ENCODE data around the gene PSMD13.

DNA sequence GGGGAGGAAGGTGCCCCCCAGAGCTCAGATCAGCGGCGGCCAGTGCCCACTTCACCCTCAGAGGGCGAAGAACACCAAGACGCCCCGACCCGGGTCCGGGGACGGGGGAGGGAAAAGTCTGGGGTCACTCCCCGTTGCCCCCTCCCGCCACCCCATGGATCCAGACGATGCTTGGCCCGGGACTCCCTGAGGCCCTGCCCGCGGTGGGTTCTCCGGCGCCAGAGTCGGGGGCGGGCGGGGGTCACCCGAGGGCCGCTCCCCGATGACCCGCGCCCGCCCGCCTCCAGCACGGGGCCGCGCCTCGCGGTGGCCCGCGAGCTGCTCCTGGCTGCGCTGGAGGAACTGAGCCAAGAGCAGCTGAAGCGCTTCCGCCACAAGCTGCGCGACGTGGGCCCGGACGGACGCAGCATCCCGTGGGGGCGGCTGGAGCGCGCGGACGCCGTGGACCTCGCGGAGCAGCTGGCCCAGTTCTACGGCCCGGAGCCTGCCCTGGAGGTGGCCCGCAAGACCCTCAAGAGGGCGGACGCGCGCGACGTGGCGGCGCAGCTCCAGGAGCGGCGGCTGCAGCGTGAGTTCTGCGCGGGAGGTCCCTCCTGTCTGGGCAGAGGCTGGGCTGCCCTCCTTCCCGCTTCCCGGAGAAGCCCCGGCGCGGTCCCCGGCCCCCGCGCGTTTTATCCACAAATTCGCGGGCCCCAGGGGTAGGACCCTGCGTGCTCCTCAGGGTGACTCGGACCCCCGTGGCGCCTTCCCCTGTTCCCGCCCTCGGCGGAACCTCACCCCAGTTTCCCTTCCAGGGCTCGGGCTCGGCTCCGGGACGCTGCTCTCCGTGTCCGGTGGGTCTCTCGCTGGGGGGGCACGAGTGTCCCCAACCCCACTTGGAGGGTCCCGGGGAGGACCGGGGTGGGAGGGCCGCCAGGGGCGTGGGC lies 42.5 kb downstream of the PSMD13 start:
- TF ChIP-seq FOXA1 (IDR thresholded peaks at IDR 0.05), result no peak
- TF ChIP-seq, protein P1, sequence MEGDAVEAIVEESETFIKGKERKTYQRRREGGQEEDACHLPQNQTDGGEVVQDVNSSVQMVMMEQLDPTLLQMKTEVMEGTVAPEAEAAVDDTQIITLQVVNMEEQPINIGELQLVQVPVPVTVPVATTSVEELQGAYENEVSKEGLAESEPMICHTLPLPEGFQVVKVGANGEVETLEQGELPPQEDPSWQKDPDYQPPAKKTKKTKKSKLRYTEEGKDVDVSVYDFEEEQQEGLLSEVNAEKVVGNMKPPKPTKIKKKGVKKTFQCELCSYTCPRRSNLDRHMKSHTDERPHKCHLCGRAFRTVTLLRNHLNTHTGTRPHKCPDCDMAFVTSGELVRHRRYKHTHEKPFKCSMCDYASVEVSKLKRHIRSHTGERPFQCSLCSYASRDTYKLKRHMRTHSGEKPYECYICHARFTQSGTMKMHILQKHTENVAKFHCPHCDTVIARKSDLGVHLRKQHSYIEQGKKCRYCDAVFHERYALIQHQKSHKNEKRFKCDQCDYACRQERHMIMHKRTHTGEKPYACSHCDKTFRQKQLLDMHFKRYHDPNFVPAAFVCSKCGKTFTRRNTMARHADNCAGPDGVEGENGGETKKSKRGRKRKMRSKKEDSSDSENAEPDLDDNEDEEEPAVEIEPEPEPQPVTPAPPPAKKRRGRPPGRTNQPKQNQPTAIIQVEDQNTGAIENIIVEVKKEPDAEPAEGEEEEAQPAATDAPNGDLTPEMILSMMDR (IDR thresholded peaks at IDR 0.05; ENCODE audit: low read depth, low read length, missing input control), result no peak
- TF ChIP-seq, protein P2, sequence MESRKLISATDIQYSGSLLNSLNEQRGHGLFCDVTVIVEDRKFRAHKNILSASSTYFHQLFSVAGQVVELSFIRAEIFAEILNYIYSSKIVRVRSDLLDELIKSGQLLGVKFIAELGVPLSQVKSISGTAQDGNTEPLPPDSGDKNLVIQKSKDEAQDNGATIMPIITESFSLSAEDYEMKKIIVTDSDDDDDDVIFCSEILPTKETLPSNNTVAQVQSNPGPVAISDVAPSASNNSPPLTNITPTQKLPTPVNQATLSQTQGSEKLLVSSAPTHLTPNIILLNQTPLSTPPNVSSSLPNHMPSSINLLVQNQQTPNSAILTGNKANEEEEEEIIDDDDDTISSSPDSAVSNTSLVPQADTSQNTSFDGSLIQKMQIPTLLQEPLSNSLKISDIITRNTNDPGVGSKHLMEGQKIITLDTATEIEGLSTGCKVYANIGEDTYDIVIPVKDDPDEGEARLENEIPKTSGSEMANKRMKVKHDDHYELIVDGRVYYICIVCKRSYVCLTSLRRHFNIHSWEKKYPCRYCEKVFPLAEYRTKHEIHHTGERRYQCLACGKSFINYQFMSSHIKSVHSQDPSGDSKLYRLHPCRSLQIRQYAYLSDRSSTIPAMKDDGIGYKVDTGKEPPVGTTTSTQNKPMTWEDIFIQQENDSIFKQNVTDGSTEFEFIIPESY (IDR thresholded peaks at IDR 0.05), result no peak
- no peak for TF ChIP-seq RAD21 (IDR thresholded peaks at IDR 0.05)
- no peak for TF ChIP-seq YY1 (IDR thresholded peaks at IDR 0.05)
- TF ChIP-seq JUND (IDR thresholded peaks at IDR 0.05), result no peak
- no peak for TF ChIP-seq TAF1 (conservative IDR thresholded peaks at IDR 0.05)
- TF ChIP-seq, protein P3, sequence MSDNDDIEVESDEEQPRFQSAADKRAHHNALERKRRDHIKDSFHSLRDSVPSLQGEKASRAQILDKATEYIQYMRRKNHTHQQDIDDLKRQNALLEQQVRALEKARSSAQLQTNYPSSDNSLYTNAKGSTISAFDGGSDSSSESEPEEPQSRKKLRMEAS (IDR thresholded peaks at IDR 0.05), result no peak
- TF ChIP-seq, protein P4, sequence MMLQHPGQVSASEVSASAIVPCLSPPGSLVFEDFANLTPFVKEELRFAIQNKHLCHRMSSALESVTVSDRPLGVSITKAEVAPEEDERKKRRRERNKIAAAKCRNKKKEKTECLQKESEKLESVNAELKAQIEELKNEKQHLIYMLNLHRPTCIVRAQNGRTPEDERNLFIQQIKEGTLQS (IDR thresholded peaks at IDR 0.05), result no peak
- TF ChIP-seq, protein P5, sequence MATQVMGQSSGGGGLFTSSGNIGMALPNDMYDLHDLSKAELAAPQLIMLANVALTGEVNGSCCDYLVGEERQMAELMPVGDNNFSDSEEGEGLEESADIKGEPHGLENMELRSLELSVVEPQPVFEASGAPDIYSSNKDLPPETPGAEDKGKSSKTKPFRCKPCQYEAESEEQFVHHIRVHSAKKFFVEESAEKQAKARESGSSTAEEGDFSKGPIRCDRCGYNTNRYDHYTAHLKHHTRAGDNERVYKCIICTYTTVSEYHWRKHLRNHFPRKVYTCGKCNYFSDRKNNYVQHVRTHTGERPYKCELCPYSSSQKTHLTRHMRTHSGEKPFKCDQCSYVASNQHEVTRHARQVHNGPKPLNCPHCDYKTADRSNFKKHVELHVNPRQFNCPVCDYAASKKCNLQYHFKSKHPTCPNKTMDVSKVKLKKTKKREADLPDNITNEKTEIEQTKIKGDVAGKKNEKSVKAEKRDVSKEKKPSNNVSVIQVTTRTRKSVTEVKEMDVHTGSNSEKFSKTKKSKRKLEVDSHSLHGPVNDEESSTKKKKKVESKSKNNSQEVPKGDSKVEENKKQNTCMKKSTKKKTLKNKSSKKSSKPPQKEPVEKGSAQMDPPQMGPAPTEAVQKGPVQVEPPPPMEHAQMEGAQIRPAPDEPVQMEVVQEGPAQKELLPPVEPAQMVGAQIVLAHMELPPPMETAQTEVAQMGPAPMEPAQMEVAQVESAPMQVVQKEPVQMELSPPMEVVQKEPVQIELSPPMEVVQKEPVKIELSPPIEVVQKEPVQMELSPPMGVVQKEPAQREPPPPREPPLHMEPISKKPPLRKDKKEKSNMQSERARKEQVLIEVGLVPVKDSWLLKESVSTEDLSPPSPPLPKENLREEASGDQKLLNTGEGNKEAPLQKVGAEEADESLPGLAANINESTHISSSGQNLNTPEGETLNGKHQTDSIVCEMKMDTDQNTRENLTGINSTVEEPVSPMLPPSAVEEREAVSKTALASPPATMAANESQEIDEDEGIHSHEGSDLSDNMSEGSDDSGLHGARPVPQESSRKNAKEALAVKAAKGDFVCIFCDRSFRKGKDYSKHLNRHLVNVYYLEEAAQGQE (IDR thresholded peaks at IDR 0.05), result no peak
- no peak for TF ChIP-seq EGR1 (IDR thresholded peaks at IDR 0.05; ENCODE audit: low read depth in 2 of 2)
- TF ChIP-seq GABPA (IDR thresholded peaks at IDR 0.05 in 1 of 2, conservative IDR thresholded peaks at IDR 0.05 in 1 of 2), result no peak
- no peak for TF ChIP-seq SP1 (IDR thresholded peaks at IDR 0.05)

Data from liver (tissue), 3 donors.